Measurements from ENCODE around the gene RNF213.

- TF ChIP-seq CTCF (conservative IDR thresholded peaks at IDR 0.05 in 1 of 2, IDR thresholded peaks at IDR 0.05 in 1 of 2; ENCODE audit: low read depth in 1 of 2, low read length in 2 of 2) (no peak), EZH2 (IDR thresholded peaks at IDR 0.05; ENCODE audit: low read length, missing control alignments) (no peak)
Observed at GRCh38 chr17:80354336-80354735, 93.7 kb downstream of the RNF213 start.

All from fibroblast of lung (primary cell).